ENCODE data around the gene CD81. TPM values are rescaled to one million over a fixed set of nuclear protein-coding genes. Genes with fewer than 3 reads are reported as not detected.
A peak's percentile ranks its signal among the peaks of the same experiment; 100 is the strongest.

CD81 gene
- total RNA-seq, 1 experiment from 2014 or later: 165 TPM

GRCh38 chr11:2419638-2420501 lies 42.8 kb downstream of the CD81 start:
- H3K36me3 ChIP-seq (replicated peaks; ENCODE audit: control insufficient read depth, insufficient read depth, low read length): no peaks in the 10 kb centered on the region
- no peak overlapping the region for H3K4me3 ChIP-seq (ENCODE audit: insufficient read depth, low read depth, low read length)
- peak; percentile 95 for DNase-seq
- H3K27me3 ChIP-seq (ENCODE audit: control insufficient read depth, insufficient read depth, low read length): no peaks in the 10 kb centered on the region

GRCh38 chr11:2420502-2421225 lies 43.6 kb downstream of the CD81 start:
- Histone ChIP-seq H3K36me3 (replicated peaks; ENCODE audit: control insufficient read depth, insufficient read depth, low read length) (no peaks in the 10 kb centered on the region), H3K4me3 (ENCODE audit: insufficient read depth, low read depth, low read length) (no peak overlapping the region), H3K27me3 (ENCODE audit: control insufficient read depth, insufficient read depth, low read length) (no peaks in the 10 kb centered on the region)
- peak; percentile 100 for DNase-seq

GRCh38 chr11:2421226-2421994 lies 44.3 kb downstream of the CD81 start:
- H3K36me3 ChIP-seq (replicated peaks; ENCODE audit: control insufficient read depth, insufficient read depth, low read length): no peaks in the 10 kb centered on the region
- H3K27me3 ChIP-seq (ENCODE audit: control insufficient read depth, insufficient read depth, low read length): no peaks in the 10 kb centered on the region
- H3K4me3 ChIP-seq (ENCODE audit: insufficient read depth, low read depth, low read length): no peak overlapping the region
- DNase-seq: no peak

GRCh38 chr11:2421996-2422395 lies 44.9 kb downstream of the CD81 start:
- Histone ChIP-seq H3K36me3 (replicated peaks; ENCODE audit: control insufficient read depth, insufficient read depth, low read length) (no peaks in the 10 kb centered on the region), H3K4me3 (ENCODE audit: insufficient read depth, low read depth, low read length) (no peak overlapping the region), H3K27me3 (ENCODE audit: control insufficient read depth, insufficient read depth, low read length) (no peaks in the 10 kb centered on the region)
- DNase-seq: no peak

GRCh38 chr11:2422461-2423156 lies 45.5 kb downstream of the CD81 start:
- H3K36me3 ChIP-seq (replicated peaks; ENCODE audit: control insufficient read depth, insufficient read depth, low read length): no peaks in the 10 kb centered on the region
- H3K27me3 ChIP-seq (ENCODE audit: control insufficient read depth, insufficient read depth, low read length): no peaks in the 10 kb centered on the region
- no peak for DNase-seq
- H3K4me3 ChIP-seq (ENCODE audit: insufficient read depth, low read depth, low read length): no peak overlapping the region

- H3K4me3 ChIP-seq (ENCODE audit: insufficient read depth, low read depth, low read length): no peak overlapping the region
- no peaks in the 10 kb centered on the region for H3K36me3 ChIP-seq (replicated peaks; ENCODE audit: control insufficient read depth, insufficient read depth, low read length)
- no peaks in the 10 kb centered on the region for H3K27me3 ChIP-seq (ENCODE audit: control insufficient read depth, insufficient read depth, low read length)
- DNase-seq: no peak
Observed at GRCh38 chr11:2423157-2424025, 46.3 kb downstream of the CD81 start.

- no peaks in the 10 kb centered on the region for H3K36me3 ChIP-seq (replicated peaks; ENCODE audit: control insufficient read depth, insufficient read depth, low read length)
- H3K4me3 ChIP-seq (ENCODE audit: insufficient read depth, low read depth, low read length): no peak overlapping the region
- no peaks in the 10 kb centered on the region for H3K27me3 ChIP-seq (ENCODE audit: control insufficient read depth, insufficient read depth, low read length)
- no peak for DNase-seq
Observed at GRCh38 chr11:2424811-2425495, 47.8 kb downstream of the CD81 start.

DNA sequence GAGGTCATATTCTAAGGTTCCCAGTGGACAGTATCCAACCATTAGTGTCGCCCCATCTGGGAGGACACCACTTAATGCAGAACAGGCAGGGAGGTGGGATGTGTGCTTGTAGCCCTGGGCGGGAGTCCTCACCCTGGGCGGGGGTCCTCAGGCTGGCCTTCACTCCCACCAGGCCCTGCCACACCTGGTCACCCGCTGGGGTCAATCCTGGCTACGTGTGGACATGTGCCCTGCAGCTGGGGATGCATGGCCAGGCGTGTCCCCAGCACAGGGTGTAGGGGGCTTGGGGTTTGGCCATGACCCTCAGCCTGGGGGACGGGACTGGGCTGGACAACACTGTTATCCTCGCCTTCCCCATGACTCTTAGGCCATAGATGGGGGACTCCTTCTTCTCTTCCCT lies 48.4 kb downstream of the CD81 start:
- H3K4me3 ChIP-seq (ENCODE audit: insufficient read depth, low read depth, low read length): no peak overlapping the region
- H3K27me3 ChIP-seq (ENCODE audit: control insufficient read depth, insufficient read depth, low read length): no peaks in the 10 kb centered on the region
- no peak for DNase-seq
- no peaks in the 10 kb centered on the region for H3K36me3 ChIP-seq (replicated peaks; ENCODE audit: control insufficient read depth, insufficient read depth, low read length)

- DNase-seq: no peak
- Histone ChIP-seq H3K27me3 (ENCODE audit: control insufficient read depth, insufficient read depth, low read length) (no peaks in the 10 kb centered on the region), H3K4me3 (ENCODE audit: insufficient read depth, low read depth, low read length) (no peak overlapping the region), H3K36me3 (replicated peaks; ENCODE audit: control insufficient read depth, insufficient read depth, low read length) (no peaks in the 10 kb centered on the region)
Observed at GRCh38 chr11:2426221-2426620, 49.1 kb downstream of the CD81 start.

DNA sequence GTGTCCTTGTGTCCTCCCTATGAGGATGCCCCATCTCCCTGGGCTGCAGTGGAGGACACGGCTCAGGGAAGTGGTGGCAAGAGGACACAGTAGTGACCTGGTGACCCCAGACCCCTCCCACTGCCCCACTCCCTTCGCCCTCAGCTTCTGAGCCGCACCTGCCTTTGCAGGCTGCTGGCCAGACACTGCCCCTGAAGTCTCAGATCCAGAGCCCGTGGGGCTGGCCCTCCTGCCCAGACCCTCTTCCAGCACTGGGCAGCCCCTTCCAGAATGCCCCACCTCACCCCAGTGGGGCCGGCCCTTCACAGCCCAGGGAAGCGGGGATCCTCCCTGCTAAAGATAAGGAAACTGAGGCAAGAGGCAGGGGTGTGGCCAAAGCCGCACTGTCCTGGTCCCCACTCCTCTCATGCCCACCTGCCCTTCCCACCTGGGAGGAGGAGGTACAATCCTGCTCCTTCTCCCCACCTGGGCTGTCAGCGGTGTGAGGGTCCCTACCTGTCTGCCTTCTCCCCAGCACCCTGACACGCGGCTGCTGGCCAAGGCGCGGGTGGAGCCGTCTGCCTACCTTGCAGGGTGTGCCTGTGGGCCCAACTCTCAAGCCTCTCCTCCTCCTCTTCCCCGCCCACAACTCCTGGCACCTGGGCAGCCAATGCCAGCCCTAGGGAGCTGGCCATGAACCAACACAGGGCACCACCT lies 49.9 kb downstream of the CD81 start:
- no peak for DNase-seq
- Histone ChIP-seq H3K27me3 (ENCODE audit: control insufficient read depth, insufficient read depth, low read length) (no peaks in the 10 kb centered on the region), H3K4me3 (ENCODE audit: insufficient read depth, low read depth, low read length) (no peak overlapping the region), H3K36me3 (replicated peaks; ENCODE audit: control insufficient read depth, insufficient read depth, low read length) (no peaks in the 10 kb centered on the region)

- no peaks in the 10 kb centered on the region for H3K27me3 ChIP-seq (ENCODE audit: control insufficient read depth, insufficient read depth, low read length)
- H3K36me3 ChIP-seq (replicated peaks; ENCODE audit: control insufficient read depth, insufficient read depth, low read length): no peaks in the 10 kb centered on the region
- H3K4me3 ChIP-seq (ENCODE audit: insufficient read depth, low read depth, low read length): no peak overlapping the region
- DNase-seq: no peak
Observed at GRCh38 chr11:2427721-2428321, 50.7 kb downstream of the CD81 start.

DNA sequence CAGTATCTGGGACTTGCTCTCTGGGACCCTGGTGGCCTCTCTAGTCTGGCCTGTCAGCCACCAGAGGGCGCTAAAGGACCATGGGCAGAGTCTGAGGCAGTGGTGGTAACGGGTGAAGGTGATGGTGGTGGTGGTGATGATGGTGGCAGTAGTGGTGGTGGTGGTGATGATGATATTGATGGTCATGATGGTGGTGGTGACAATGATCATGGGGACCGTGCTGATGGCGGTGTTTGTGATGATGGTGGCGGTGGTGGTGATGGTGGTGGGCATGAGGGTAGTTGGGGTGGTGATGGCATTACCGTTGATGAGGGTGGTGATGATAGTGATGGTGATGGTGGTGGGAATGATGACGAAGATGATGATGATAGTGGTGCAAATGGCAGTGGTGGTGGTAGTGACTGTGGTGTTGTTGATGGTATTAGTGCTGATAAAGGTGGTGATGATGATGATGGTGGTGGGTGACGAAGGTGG lies 51.2 kb downstream of the CD81 start:
- Histone ChIP-seq H3K36me3 (replicated peaks; ENCODE audit: control insufficient read depth, insufficient read depth, low read length) (no peaks in the 10 kb centered on the region), H3K4me3 (ENCODE audit: insufficient read depth, low read depth, low read length) (no peak overlapping the region), H3K27me3 (ENCODE audit: control insufficient read depth, insufficient read depth, low read length) (no peaks in the 10 kb centered on the region)
- DNase-seq: peak; percentile 94
